Epithelial cell of esophagus (primary cell): ENCODE data around the gene BPGM.
A peak's percentile ranks its signal among the peaks of the same experiment; 100 is the strongest.

Experiments used
- DNase-seq: peaks from one replicate; pipeline ENCODE4 v3.0.0; 2010; ENCODE audit warnings: low read depth
- H3K4me3 ChIP-seq: 2 replicates; pipeline ENCODE4 v1.5.1; 2011; ENCODE audit warnings: mild to moderate bottlenecking, low read length, control low read depth
- CTCF ChIP-seq: IDR thresholded peaks from 2 replicates; pipeline ENCODE4 v1.5.1; 2011; ENCODE audit warnings: low read depth, mild to moderate bottlenecking, low read length, control low read depth, inconsistent platforms; ENCODE audit not compliant: insufficient read depth; ENCODE audit errors: missing control alignments

The BPGM gene

GRCh38 chr7:134612197-134612596 lies 34.5 kb upstream of the BPGM start:
- DNase-seq = peak; percentile 60
- TF ChIP-seq CTCF = peak; percentile 41
- H3K4me3 ChIP-seq = no peak overlapping the region

GRCh38 chr7:134613623-134614347 lies 32.9 kb upstream of the BPGM start:
- H3K4me3 ChIP-seq = no peak overlapping the region
- TF ChIP-seq CTCF = no peak
- peak; percentile 98 for DNase-seq

- DNase-seq = no peak
- H3K4me3 ChIP-seq = no peak overlapping the region
- no peak for TF ChIP-seq CTCF
Measured at GRCh38 chr7:134616611-134617010, 30.0 kb upstream of the BPGM start.

GRCh38 chr7:134618756-134619530 lies 27.7 kb upstream of the BPGM start:
- DNase-seq = peak; percentile 88
- H3K4me3 ChIP-seq = no peak overlapping the region
- TF ChIP-seq CTCF = no peak

- H3K4me3 ChIP-seq = no peak overlapping the region
- DNase-seq = peak; percentile 96
- TF ChIP-seq CTCF = no peak
Measured at GRCh38 chr7:134619627-134620331, 26.9 kb upstream of the BPGM start.

GRCh38 chr7:134622303-134622995 lies 24.2 kb upstream of the BPGM start:
- no peak for TF ChIP-seq CTCF
- no peak overlapping the region for H3K4me3 ChIP-seq
- DNase-seq = no peak
